K562 (cell line): ENCODE data around the gene MRPL9. TPM values are rescaled to one million over a fixed set of nuclear protein-coding genes. Genes with fewer than 3 reads are reported as not detected.

Experiments used
- ATAC-seq: fragments of 200-7000 bp; cut with Tn5 transposase; 3 replicates; pipeline ENCODE4 v1.9.1; 2020; ENCODE audit warnings: moderate library complexity
- BruUV-seq: library from RNA; stranded (reverse); fragments of 400-500 nt; replicated peaks from 2 replicates; lab custom pipeline; 2021; lab: Mats Ljungman, UMichigan
- CTCF ChIA-PET: fragments of 300-600 bp; formaldehyde crosslinking; extraction: SDS; loops from one replicate; lab custom pipeline; 2021; ENCODE audit warnings: low intra/inter-chr PET ratio; lab: Yijun Ruan, JAX
- POLR2A ChIA-PET: fragments of 300-600, 350-650 bp; sonication (Branson Sonifier 250); formaldehyde crosslinking; extraction: SDS; loops from one replicate; lab custom pipeline; 2021; ENCODE audit warnings: antibody characterized with exemption, inconsistent platforms; lab: Yijun Ruan, JAX
- DNase-seq, 4 experiments: peaks; one replicate each; pipeline versions ENCODE4 v3.0.0 to v3.0.0-alpha.2; 2011 to 2018; ENCODE audit warnings: low spot score in 3 of 4, mixed read lengths in 3 of 4; ENCODE audit errors: extremely low read depth in 1 of 4
- FAIRE-seq: peaks from 2 replicates; lab custom pipeline; 2011; peaks lifted over from hg19 to GRCh38; lab: Jason Lieb, UNC
- H2AFZ ChIP-seq: 2 replicates; pipeline ENCODE4 v1.6.0; 2011; ENCODE audit warnings: low read depth, low read length, control low read depth, inconsistent platforms
- H3K27ac ChIP-seq: fragments of 200-600 bp; 3 replicates; pipeline ENCODE4 v1.8.0; 2011; ENCODE audit warnings: low read depth, mild to moderate bottlenecking, control low read depth, inconsistent platforms, low read length, moderate library complexity, mixed read lengths; ENCODE audit errors: extremely low read depth
- H3K27me3 ChIP-seq, 2 experiments: fragments of 300-600 bp in 1 of 2; 2 replicates in 1 of 2; 3 replicates in 1 of 2; pipeline versions ENCODE4 v1.6.0 to v1.8.0; 2011; ENCODE audit warnings: inconsistent platforms in 2 of 2, low read length in 2 of 2, mild to moderate bottlenecking in 1 of 2, mixed read lengths in 1 of 2, moderate library complexity in 1 of 2; ENCODE audit not compliant: control insufficient read depth in 2 of 2, insufficient read depth in 2 of 2
- H3K36me3 ChIP-seq: fragments of 300-600 bp; 3 replicates; pipeline ENCODE4 v1.8.0; 2011; ENCODE audit warnings: mild to moderate bottlenecking, low read length, inconsistent platforms; ENCODE audit not compliant: control insufficient read depth, insufficient read depth
- H3K4me1 ChIP-seq, 2 experiments: fragments of 200-600 bp in 1 of 2; replicated peaks in 1 of 2; 2 replicates in 1 of 2; 3 replicates in 1 of 2; pipeline versions ENCODE4 v1.5.1 to v1.8.0; 2011; ENCODE audit warnings: inconsistent platforms in 2 of 2, low read length in 2 of 2, mild to moderate bottlenecking in 1 of 2, mixed read lengths in 1 of 2, moderate library complexity in 1 of 2; ENCODE audit not compliant: control insufficient read depth in 2 of 2, insufficient read depth in 2 of 2
- H3K4me2 ChIP-seq: 2 replicates; pipeline ENCODE4 v1.6.1; 2011; ENCODE audit warnings: low read length, control low read depth, inconsistent platforms, mixed read lengths; ENCODE audit not compliant: insufficient read depth
- H3K4me3 ChIP-seq: fragments of 200-600 bp; sonication (generic), shearing (Covaris generic); 2 replicates; pipeline ENCODE4 v1.5.1; 2016; ENCODE audit warnings: control low read depth, inconsistent platforms
- H3K79me2 ChIP-seq: fragments of 200-600 bp; 3 replicates; pipeline ENCODE4 v1.8.0; 2011; ENCODE audit warnings: low read length, inconsistent platforms; ENCODE audit not compliant: control insufficient read depth, insufficient read depth
- H3K9ac ChIP-seq, 2 experiments: 2 replicates each; pipeline versions ENCODE4 v1.6.0 to v1.6.1; 2011; ENCODE audit warnings: low read depth in 2 of 2, low read length in 2 of 2, control low read depth in 1 of 2, inconsistent platforms in 1 of 2, mild to moderate bottlenecking in 1 of 2, mixed read lengths in 1 of 2; ENCODE audit not compliant: insufficient read depth in 1 of 2
- H3K9me1 ChIP-seq: one replicate; pipeline ENCODE4 v1.6.0; 2011; ENCODE audit warnings: inconsistent platforms, mild to moderate bottlenecking, low read length, moderate library complexity; ENCODE audit not compliant: control insufficient read depth, insufficient read depth
- H3K9me3 ChIP-seq: replicated peaks from 2 replicates; pipeline ENCODE4 v1.5.1; 2011; ENCODE audit warnings: low read depth, low read length, inconsistent platforms; ENCODE audit not compliant: control insufficient read depth, insufficient read depth
- H4K20me1 ChIP-seq: replicated peaks from 2 replicates; pipeline ENCODE4 v1.6.1; 2011; ENCODE audit warnings: low read length, inconsistent platforms, mixed read lengths; ENCODE audit not compliant: control insufficient read depth, insufficient read depth
- MAZ ChIP-seq, 2 experiments: fragments of 450-650 bp in 1 of 2; sonication (generic) in 1 of 2; formaldehyde crosslinking; IDR thresholded peaks in 1 of 2; conservative IDR thresholded peaks in 1 of 2; 2 replicates each; pipeline versions ENCODE4 v1.4.0 to v1.5.0; 2020; ENCODE audit warnings: mild to moderate bottlenecking in 1 of 2, missing genetic modification reagents in 1 of 2
- NR2C1 ChIP-seq, 2 experiments: fragments of 450-650 bp; IDR thresholded peaks; 2 replicates each; pipeline ENCODE4 v1.6.1; 2017; ENCODE audit warnings: mild to moderate bottlenecking in 2 of 2, antibody characterized with exemption in 1 of 2, inconsistent platforms in 1 of 2, missing compliant biosample characterization in 1 of 2, missing genetic modification characterization in 1 of 2
- POLR2AphosphoS2 ChIP-seq: IDR thresholded peaks from 2 replicates; pipeline ENCODE4 v1.6.1; 2012; ENCODE audit warnings: low read length, improper control_type of control experiment
- ZKSCAN3 ChIP-seq: fragments of 250-450 bp; sonication (Bioruptor Pico); IDR thresholded peaks from 2 replicates; pipeline ENCODE4 v1.4.0; 2020
- ZSCAN29 ChIP-seq: fragments of 450-650 bp; IDR thresholded peaks from 2 replicates; pipeline ENCODE4 v1.6.1; 2017
- WGBS: fragments of 100-300 bp; shearing (Covaris generic); methylation state at CpG from one replicate; pipeline ENCODE4 v1.1.6; 2016; ENCODE audit warnings: low coverage, mixed read lengths; ENCODE audit not compliant: insufficient coverage; ENCODE audit errors: missing lambda C conversion rate; 5-methylcytosine and 5-hydroxymethylcytosine counted together
- in situ Hi-C: fragments of 300-500 bp; cut with MboI; formaldehyde crosslinking; loops from 4 replicates; pipeline ENCODE4 v1.15.0; 2018; ENCODE audit warnings: inconsistent platforms, mixed read lengths
- intact Hi-C: fragments of 100-400 bp; cut with micrococcal nuclease; formaldehyde crosslinking; loops from 2 replicates; pipeline ENCODE4 v1.14.2; 2022
- polyA plus RNA-seq, 8 experiments: library from polyadenylated mRNA; depleted of rRNA in 4 of 8; stranded (reverse) in 5 of 8; unstranded in 3 of 8; fragments of >200 nt; fragmentation: Nextera tagmentation in 2 of 8; fragmentation: Illumina TruSeq in 1 of 8; extraction: Ambion mirVana in 2 of 8; extraction: Trizol in 1 of 8; gene quantifications; 2 replicates each; pipeline versions ENCODE4 v1.2.1 to v1.2.3, GENCODE V29; 2011 to 2014; ENCODE audit warnings: inconsistent platforms in 1 of 8, missing spikeins in 1 of 8
- total RNA-seq, 7 experiments: library from RNA; depleted of rRNA in 6 of 7; stranded (reverse); fragments of >200 nt in 6 of 7; fragmentation: Illumina TruSeq in 2 of 7; extraction: Trizol in 2 of 7; gene quantifications; 2 replicates each; pipeline versions ENCODE4 v1.2.1 to v1.2.3, GENCODE V29; 2011 to 2021; ENCODE audit warnings: low replicate concordance in 1 of 7
- TF ChIP-seq, protein P1 (sequence below): sonication (generic); formaldehyde crosslinking; IDR thresholded peaks from 2 replicates; pipeline ENCODE4 v1.8.0; 2023; ENCODE audit warnings: mild to moderate bottlenecking, missing genetic modification reagents
- TF ChIP-seq, protein P2 (sequence below): sonication (generic); formaldehyde crosslinking; IDR thresholded peaks from 2 replicates; pipeline ENCODE4 v1.8.0; 2022; ENCODE audit warnings: missing genetic modification reagents, mild to moderate bottlenecking, moderate library complexity, borderline replicate concordance
- TF ChIP-seq, protein P3 (sequence below): fragments of 250-450 bp; sonication (Bioruptor Pico); IDR thresholded peaks from 2 replicates; pipeline ENCODE4 v1.5.0; 2022; ENCODE audit warnings: mild to moderate bottlenecking

Gene MRPL9
- total and polyA plus RNA-seq, 9 of the 15 experiments (the other 6 are each of a cell fraction or from before 2014, with no cell fraction given), result 38.0 to 162 (median 111) TPM

DNA sequence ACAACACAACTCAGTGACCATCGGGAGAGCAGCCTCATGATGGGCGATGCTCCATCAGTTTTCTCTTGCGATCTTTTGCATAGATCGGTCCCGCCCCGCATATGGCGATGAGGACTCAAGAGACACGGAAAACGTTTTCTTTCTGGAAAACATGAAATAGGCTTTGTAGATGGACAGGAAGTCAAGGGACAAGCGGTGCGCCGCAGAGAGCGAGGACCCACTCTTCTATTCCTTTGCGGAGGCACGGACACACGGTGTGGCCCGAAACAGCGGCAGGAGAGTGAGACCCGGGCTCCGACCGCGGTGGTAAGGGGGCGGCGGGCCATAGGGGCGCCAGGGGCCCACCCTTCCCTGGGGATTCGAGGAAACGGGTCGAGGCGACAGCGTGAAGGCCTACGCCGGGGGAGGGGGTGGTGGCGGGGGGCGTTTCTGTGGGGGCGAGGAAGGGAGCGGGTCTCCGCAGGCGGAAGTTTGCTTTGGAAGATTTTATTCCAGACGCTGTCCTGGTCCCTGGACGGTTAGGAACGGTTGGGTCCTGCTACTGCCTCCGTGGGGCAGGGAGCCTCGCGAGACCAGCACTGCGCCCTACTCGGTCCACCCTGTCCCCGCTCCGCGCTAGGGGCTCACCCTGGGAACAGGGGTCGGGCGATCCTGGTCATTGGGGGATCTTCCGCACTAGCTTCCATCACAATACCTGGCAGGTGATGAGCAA, 27.8 kb upstream of the MRPL9 start (continued):
- TF ChIP-seq, protein P1, sequence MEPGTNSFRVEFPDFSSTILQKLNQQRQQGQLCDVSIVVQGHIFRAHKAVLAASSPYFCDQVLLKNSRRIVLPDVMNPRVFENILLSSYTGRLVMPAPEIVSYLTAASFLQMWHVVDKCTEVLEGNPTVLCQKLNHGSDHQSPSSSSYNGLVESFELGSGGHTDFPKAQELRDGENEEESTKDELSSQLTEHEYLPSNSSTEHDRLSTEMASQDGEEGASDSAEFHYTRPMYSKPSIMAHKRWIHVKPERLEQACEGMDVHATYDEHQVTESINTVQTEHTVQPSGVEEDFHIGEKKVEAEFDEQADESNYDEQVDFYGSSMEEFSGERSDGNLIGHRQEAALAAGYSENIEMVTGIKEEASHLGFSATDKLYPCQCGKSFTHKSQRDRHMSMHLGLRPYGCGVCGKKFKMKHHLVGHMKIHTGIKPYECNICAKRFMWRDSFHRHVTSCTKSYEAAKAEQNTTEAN (CRISPR knock-in tag), result no peak
- TF ChIP-seq, all 486 proteins: peak for 16

DNA sequence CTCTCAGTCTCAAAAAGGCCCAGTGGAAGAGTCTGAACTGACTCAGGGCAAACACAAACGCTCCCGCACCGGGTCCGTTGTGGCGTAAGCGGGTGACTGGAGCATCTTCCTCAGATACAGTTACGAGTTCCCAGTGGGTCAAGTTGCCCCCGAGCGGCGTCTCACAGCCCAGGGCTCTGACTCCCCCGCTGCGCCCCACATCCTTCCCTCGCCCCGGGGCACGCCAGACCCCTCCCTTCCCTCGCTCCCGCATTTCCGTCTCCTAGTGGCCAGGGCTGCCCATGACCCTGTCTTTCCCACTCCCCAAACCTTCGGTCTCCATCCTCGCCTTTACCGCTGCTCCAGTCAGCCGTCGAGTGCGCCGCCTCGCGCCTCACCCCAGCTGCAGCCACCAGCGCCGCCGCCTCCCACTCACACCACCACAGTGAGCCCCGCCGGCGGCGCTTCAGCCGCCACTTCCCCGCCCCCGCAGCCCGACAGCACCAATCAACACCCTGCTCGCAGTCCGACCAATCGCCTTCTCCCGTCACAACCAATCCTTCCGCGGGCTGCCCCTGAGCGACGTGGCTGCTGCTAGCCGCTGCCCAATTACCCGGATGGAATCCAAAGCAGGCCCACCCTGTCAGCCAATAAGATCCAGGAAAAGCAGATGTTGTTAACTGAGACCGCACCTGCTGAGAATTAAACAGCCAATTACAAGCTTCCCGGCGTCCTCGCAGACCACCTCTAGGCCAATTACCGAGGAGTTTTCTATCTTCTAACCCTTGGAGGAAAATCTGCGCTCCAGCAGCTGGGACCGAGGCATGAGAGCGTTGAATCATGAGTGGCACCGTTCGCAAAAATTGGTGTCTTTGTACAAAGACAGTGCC, 27.0 kb upstream of the MRPL9 start, which contains the start of gene TDRKH:
TSS of gene TDRKH (minus strand) at position 430 of the 869 bp plus-strand sequence. CDS start 7,478 bp downstream, outside the sequence.
- WGBS, result 1% methylated on average over 43 of the region's 58 CpGs
- in situ Hi-C loops (no loop called here), intact Hi-C loops (no loop called here)
- no peaks in the 10 kb centered on the region for H3K9me1 ChIP-seq
- H3K9me3 ChIP-seq, result no peaks in the 10 kb centered on the region
- ChIA-PET CTCF (interaction anchor here (1.2 to 1.5 kb wide), 2 partner anchors 56 to 98 kb away, joined by 3 read pairs; no protein-coding TSS in a partner anchor), POLR2A (interaction anchor here (0.9 to 3.9 kb wide), 4 partner anchors 11 to 23 kb away, joined by 3 to 15 read pairs (median 7); no protein-coding TSS in a partner anchor)
- H3K27ac ChIP-seq, result peak within 1 kb of the TSS; percentile 32
- peak within 1 kb of the TSS; percentile 70 for H3K4me3 ChIP-seq
- DNase-seq (peak; percentile 99 to 100 (median 99)), ATAC-seq (peak; percentile 99), FAIRE-seq (peak; percentile 99)
- no peaks in the 10 kb centered on the region for H3K27me3 ChIP-seq
- BruUV-seq, result no TSS peak
- H3K4me1 ChIP-seq, result peaks cover 4 to 13% of the 10 kb centered on the region in 2 experiments; a peak in 4 of 5 replicates
- no peaks in the 10 kb centered on the region for H3K36me3 ChIP-seq
- no peaks in the 10 kb centered on the region for H4K20me1 ChIP-seq
- H3K9ac ChIP-seq, result peak within 1 kb of the TSS; percentile 55 to 95
- H3K79me2 ChIP-seq, result no peaks in the 10 kb centered on the region; the same call in 2 of the 3 replicates
- peak within 1 kb of the TSS; percentile 97 for H3K4me2 ChIP-seq
- peak within 1 kb of the TSS; percentile 97 for H2AFZ ChIP-seq
- TF ChIP-seq ZKSCAN3 (CRISPR knock-in tag) (no peak), ZSCAN29 (no peak), MAZ (CRISPR knock-in tag; conservative IDR thresholded peaks at IDR 0.05 in 1 of 2, IDR thresholded peaks at IDR 0.05 in 1 of 2) (peak; percentile 77), POLR2AphosphoS2 (no peak), NR2C1 (IDR thresholded peaks at IDR 0.05) (no peak), NR2C1 (tag; IDR thresholded peaks at IDR 0.05) (no peak)
- TF ChIP-seq, protein P2, sequence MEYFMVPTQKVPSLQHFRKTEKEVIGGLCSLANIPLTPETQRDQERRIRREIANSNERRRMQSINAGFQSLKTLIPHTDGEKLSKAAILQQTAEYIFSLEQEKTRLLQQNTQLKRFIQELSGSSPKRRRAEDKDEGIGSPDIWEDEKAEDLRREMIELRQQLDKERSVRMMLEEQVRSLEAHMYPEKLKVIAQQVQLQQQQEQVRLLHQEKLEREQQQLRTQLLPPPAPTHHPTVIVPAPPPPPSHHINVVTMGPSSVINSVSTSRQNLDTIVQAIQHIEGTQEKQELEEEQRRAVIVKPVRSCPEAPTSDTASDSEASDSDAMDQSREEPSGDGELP (CRISPR knock-in tag), result peak; percentile 97
- TF ChIP-seq, protein P3, sequence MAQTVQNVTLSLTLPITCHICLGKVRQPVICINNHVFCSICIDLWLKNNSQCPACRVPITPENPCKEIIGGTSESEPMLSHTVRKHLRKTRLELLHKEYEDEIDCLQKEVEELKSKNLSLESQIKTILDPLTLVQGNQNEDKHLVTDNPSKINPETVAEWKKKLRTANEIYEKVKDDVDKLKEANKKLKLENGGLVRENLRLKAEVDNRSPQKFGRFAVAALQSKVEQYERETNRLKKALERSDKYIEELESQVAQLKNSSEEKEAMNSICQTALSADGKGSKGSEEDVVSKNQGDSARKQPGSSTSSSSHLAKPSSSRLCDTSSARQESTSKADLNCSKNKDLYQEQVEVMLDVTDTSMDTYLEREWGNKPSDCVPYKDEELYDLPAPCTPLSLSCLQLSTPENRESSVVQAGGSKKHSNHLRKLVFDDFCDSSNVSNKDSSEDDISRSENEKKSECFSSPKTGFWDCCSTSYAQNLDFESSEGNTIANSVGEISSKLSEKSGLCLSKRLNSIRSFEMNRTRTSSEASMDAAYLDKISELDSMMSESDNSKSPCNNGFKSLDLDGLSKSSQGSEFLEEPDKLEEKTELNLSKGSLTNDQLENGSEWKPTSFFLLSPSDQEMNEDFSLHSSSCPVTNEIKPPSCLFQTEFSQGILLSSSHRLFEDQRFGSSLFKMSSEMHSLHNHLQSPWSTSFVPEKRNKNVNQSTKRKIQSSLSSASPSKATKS (CRISPR knock-in tag), result no peak
